LoVo (cell line): ENCODE results near the gene PEDS1.
A peak's percentile ranks its signal among the peaks of the same experiment; 100 is the strongest.
"Not testable (repeated sequence)": the region's sequence is repeated elsewhere in the genome, so short reads cannot be mapped to it uniquely, and the experiment has no call there.

Experiments
- DNase-seq: peaks from one replicate; pipeline ENCODE4 v3.0.0-alpha.2; 2016; ENCODE audit warnings: low spot score

Gene PEDS1

GRCh38 chr20:50112512-50113419, 40.8 kb downstream of the PEDS1 start, which contains the start of gene UBE2V1:
Gene UBE2V1, minus strand, starts transcription at chr20:50113150. Its CDS starts 22 bp downstream, at chr20:50113128.
- peak; percentile 83 for DNase-seq

GRCh38 chr20:50111829-50112495, 41.6 kb downstream of the PEDS1 start:
- no peak for DNase-seq

- no peak for DNase-seq
These were observed 42.2 kb downstream of the PEDS1 start for GRCh38 chr20:50111120-50111828.

- peak; percentile 12 for DNase-seq
These were observed 43.1 kb downstream of the PEDS1 start for GRCh38 chr20:50110141-50111047.

GRCh38 chr20:50108556-50109235, 44.8 kb downstream of the PEDS1 start:
- no peak for DNase-seq

GRCh38 chr20:50107796-50108331, 45.7 kb downstream of the PEDS1 start:
- DNase-seq, result no peak

GRCh38 chr20:50107086-50107660, 46.4 kb downstream of the PEDS1 start:
- no peak for DNase-seq

- not testable (repeated sequence) for DNase-seq
These were observed 46.9 kb downstream of the PEDS1 start for GRCh38 chr20:50106669-50107068.
